Keratinocyte (primary cell): ENCODE data around the gene SAMD4B. TPM values are rescaled to one million over a fixed set of nuclear protein-coding genes. Genes with fewer than 3 reads are reported as not detected.

ENCODE experiments used
- DNase-seq: peaks from one replicate; pipeline ENCODE4 v3.0.0-alpha.2; 2011; ENCODE audit warnings: low read depth, missing footprints, low spot score
- FAIRE-seq: peaks from 2 replicates; lab custom pipeline; 2011; peaks lifted over from hg19 to GRCh38; lab: Jason Lieb, UNC
- H2AFZ ChIP-seq: 2 replicates; pipeline ENCODE4 v1.6.0; 2012; ENCODE audit warnings: low read length, control low read depth, inconsistent platforms; ENCODE audit not compliant: control insufficient read depth
- H3K27ac ChIP-seq: 2 replicates; pipeline ENCODE4 v1.5.1; 2011; ENCODE audit warnings: low read length; ENCODE audit not compliant: control insufficient read depth, insufficient read depth
- H3K27me3 ChIP-seq: 3 replicates; pipeline ENCODE4 v1.6.0; 2011; ENCODE audit warnings: low read length; ENCODE audit not compliant: control insufficient read depth, insufficient read depth; ENCODE audit errors: extremely low read depth
- H3K36me3 ChIP-seq, 2 experiments: 2 replicates in 1 of 2; 3 replicates in 1 of 2; pipeline ENCODE4 v1.5.1; 2011; ENCODE audit warnings: low read length in 2 of 2, mild to moderate bottlenecking in 1 of 2; ENCODE audit not compliant: control insufficient read depth in 2 of 2, insufficient read depth in 2 of 2; ENCODE audit errors: extremely low read depth in 1 of 2
- H3K4me1 ChIP-seq: 3 replicates; pipeline ENCODE4 v1.5.1; 2011; ENCODE audit warnings: low read length; ENCODE audit not compliant: control insufficient read depth, insufficient read depth; ENCODE audit errors: extremely low read depth
- H3K4me2 ChIP-seq: 3 replicates; pipeline ENCODE4 v1.6.0; 2011; ENCODE audit warnings: low read depth, low read length; ENCODE audit not compliant: control insufficient read depth, insufficient read depth; ENCODE audit errors: extremely low read depth
- H3K4me3 ChIP-seq, 3 experiments: fragments of 200-600 bp in 1 of 3; sonication (generic) in 1 of 3; 2 replicates in 2 of 3; 3 replicates in 1 of 3; pipeline ENCODE4 v1.5.1; 2011 to 2016; ENCODE audit warnings: low read length in 3 of 3, mild to moderate bottlenecking in 3 of 3, control low read depth in 2 of 3, inconsistent platforms in 1 of 3, low read depth in 1 of 3, mixed read lengths in 1 of 3, mixed run types in 1 of 3, moderate library complexity in 1 of 3; ENCODE audit not compliant: control insufficient read depth in 2 of 3, insufficient read depth in 2 of 3; ENCODE audit errors: extremely low read depth in 1 of 3
- H3K79me2 ChIP-seq: 2 replicates; pipeline ENCODE4 v1.6.0; 2012; ENCODE audit warnings: low read length; ENCODE audit not compliant: control insufficient read depth, insufficient read depth
- H3K9ac ChIP-seq: 3 replicates; pipeline ENCODE4 v1.6.0; 2011; ENCODE audit warnings: low read length; ENCODE audit not compliant: control insufficient read depth, insufficient read depth; ENCODE audit errors: extremely low read depth
- H3K9me1 ChIP-seq: 3 replicates; pipeline ENCODE4 v1.6.0; 2011; ENCODE audit warnings: low read length; ENCODE audit not compliant: control insufficient read depth, insufficient read depth; ENCODE audit errors: extremely low read depth
- H3K9me3 ChIP-seq: 2 replicates; pipeline ENCODE4 v1.5.1; 2012; ENCODE audit warnings: low read depth, low read length; ENCODE audit not compliant: control insufficient read depth
- H4K20me1 ChIP-seq: 3 replicates; pipeline ENCODE4 v1.6.0; 2011; ENCODE audit warnings: low read length; ENCODE audit not compliant: control insufficient read depth, insufficient read depth; ENCODE audit errors: extremely low read depth
- EZH2 ChIP-seq: IDR thresholded peaks from one replicate; pipeline ENCODE4 v1.6.1; 2012; ENCODE audit warnings: inconsistent platforms, mild to moderate bottlenecking, low read length, moderate library complexity
- dilution Hi-C: fragments of 300-500 bp; cut with MboI; formaldehyde crosslinking; loops from one replicate; pipeline ENCODE4 v1.7.0; 2020; ENCODE audit warnings: low sequenced_read_pairs; ENCODE audit not compliant: extremely low pct_ligation_motif_present
- polyA plus RNA-seq, 5 experiments: library from polyadenylated mRNA; depleted of rRNA in 3 of 5; stranded (reverse) in 3 of 5; stranded (forward) in 1 of 5; unstranded in 1 of 5; fragments of >200 nt; gene quantifications; 1 replicate in 1 of 5; 2 replicates in 3 of 5; 3 replicates in 1 of 5; pipeline versions ENCODE4 v1.2.1 to v1.2.3, GENCODE V29; 2011 to 2012; ENCODE audit warnings: missing spikeins in 2 of 5, low read depth in 1 of 5, low replicate concordance in 1 of 5
- TF ChIP-seq, protein P1 (sequence below), 3 experiments: IDR thresholded peaks in 1 of 3; conservative IDR thresholded peaks in 1 of 3; optimal IDR thresholded peaks in 1 of 3; 2 replicates in 2 of 3; 3 replicates in 1 of 3; pipeline versions ENCODE3 to v1.5.1; 2011; ENCODE audit warnings: low read length in 3 of 3, mild to moderate bottlenecking in 3 of 3, moderate library complexity in 2 of 3, control low read depth in 1 of 3, inconsistent platforms in 1 of 3; ENCODE audit not compliant: insufficient read depth in 2 of 3; ENCODE audit errors: extremely low read depth in 1 of 3

The SAMD4B gene
- polyA plus RNA-seq, 1 donor (not counting 4 experiments of a cell fraction or from before 2014, with no cell fraction given) = 20.9 TPM

DNA sequence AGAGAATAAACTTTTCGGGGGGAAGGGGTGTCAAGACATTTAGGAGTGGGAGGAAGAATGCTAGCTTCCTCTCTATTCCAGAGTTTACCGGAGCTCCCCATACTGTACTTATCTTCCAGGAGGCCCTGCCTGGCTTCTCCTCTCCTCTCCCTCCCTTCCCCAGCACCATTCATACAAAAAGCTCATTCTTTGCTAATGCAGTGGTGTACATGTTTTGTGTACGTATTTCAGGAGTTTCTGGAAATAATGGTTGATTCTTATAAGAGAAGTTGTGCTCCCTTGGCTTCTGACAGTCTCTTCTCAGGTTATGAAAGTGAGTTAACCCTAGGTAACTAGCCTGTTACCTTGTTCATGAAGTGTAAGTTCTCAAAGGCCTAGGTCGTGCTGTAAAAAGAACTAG lies 7.1 kb downstream of the SAMD4B start:
- Histone ChIP-seq H3K4me1 (no peaks in the 10 kb centered on the region), H3K36me3 (peaks cover 18 to 23% of the 10 kb centered on the region in 2 experiments)
- FAIRE-seq = no peak

DNA sequence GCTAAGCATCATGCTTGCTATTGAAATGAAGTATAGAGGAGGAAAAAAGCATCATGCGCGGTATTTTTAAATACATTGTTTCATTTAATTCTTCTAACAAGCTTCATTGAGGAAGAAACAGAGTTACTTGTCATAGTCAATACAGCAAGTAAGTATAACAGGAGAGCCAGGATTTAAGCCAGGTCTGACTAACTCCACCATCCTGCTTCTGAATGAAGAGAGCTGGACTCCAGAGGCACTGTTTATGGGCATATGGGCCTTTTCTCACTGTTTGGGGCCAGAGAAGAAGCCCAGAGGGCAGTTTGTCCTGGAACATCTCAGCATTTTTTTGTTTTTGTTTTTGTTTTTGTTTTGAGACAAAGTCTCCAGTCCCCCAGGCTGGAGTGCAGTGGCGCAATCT lies 7.9 kb downstream of the SAMD4B start:
- no peak overlapping the region for H3K4me2 ChIP-seq

More for the DNA sequence above, 7.1 kb downstream of the SAMD4B start:
- Histone ChIP-seq H3K4me3 (no peak overlapping the region), H3K27ac (no peak overlapping the region), H3K4me2 (no peak overlapping the region), H3K79me2 (peaks cover 33% of the 10 kb centered on the region), H4K20me1 (no peaks in the 10 kb centered on the region), H3K9ac (no peak overlapping the region), H3K9me1 (peaks cover 2% of the 10 kb centered on the region), H3K27me3 (no peaks in the 10 kb centered on the region), H2AFZ (no peak overlapping the region), H3K9me3 (no peaks in the 10 kb centered on the region)
- dilution Hi-C loops = no loop called here
- DNase-seq = no peak
- TF ChIP-seq, protein P1, sequence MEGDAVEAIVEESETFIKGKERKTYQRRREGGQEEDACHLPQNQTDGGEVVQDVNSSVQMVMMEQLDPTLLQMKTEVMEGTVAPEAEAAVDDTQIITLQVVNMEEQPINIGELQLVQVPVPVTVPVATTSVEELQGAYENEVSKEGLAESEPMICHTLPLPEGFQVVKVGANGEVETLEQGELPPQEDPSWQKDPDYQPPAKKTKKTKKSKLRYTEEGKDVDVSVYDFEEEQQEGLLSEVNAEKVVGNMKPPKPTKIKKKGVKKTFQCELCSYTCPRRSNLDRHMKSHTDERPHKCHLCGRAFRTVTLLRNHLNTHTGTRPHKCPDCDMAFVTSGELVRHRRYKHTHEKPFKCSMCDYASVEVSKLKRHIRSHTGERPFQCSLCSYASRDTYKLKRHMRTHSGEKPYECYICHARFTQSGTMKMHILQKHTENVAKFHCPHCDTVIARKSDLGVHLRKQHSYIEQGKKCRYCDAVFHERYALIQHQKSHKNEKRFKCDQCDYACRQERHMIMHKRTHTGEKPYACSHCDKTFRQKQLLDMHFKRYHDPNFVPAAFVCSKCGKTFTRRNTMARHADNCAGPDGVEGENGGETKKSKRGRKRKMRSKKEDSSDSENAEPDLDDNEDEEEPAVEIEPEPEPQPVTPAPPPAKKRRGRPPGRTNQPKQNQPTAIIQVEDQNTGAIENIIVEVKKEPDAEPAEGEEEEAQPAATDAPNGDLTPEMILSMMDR (optimal IDR thresholded peaks at IDR 0.05 in 1 of 3, IDR thresholded peaks at IDR 0.05 in 1 of 3, conservative IDR thresholded peaks at IDR 0.05 in 1 of 3; ENCODE audit: extremely low read depth in 1 of 3, insufficient read depth in 2 of 3, low read length in 3 of 3) = no peak
- no peak for TF ChIP-seq EZH2

More for the DNA sequence above, 7.9 kb downstream of the SAMD4B start:
- Histone ChIP-seq H2AFZ (no peak overlapping the region), H3K9ac (no peak overlapping the region), H3K27ac (no peak overlapping the region), H3K4me3 (no peak overlapping the region), H3K27me3 (no peaks in the 10 kb centered on the region), H3K9me1 (peaks cover 2% of the 10 kb centered on the region), H3K79me2 (peaks cover 26% of the 10 kb centered on the region), H3K9me3 (no peaks in the 10 kb centered on the region), H3K36me3 (peaks cover 17 to 26% of the 10 kb centered on the region in 2 experiments), H3K4me1 (no peaks in the 10 kb centered on the region), H4K20me1 (no peaks in the 10 kb centered on the region)
- DNase-seq = no peak
- dilution Hi-C loops = no loop called here
- TF ChIP-seq, protein P1 (optimal IDR thresholded peaks at IDR 0.05 in 1 of 3, IDR thresholded peaks at IDR 0.05 in 1 of 3, conservative IDR thresholded peaks at IDR 0.05 in 1 of 3; ENCODE audit: extremely low read depth in 1 of 3, insufficient read depth in 2 of 3, low read length in 3 of 3) = no peak
- TF ChIP-seq EZH2 = no peak
- FAIRE-seq = no peak
